H9 (cell line): ENCODE data around the gene ZBTB7A. TPM values are rescaled to one million over a fixed set of nuclear protein-coding genes. Genes with fewer than 3 reads are reported as not detected.

Experiments
- DNase-seq: peaks from one replicate; pipeline ENCODE4 v3.0.0-alpha.2; 2017
- H2AFZ ChIP-seq: one replicate; pipeline ENCODE4 v1.6.1; 2013; ENCODE audit warnings: mild to moderate bottlenecking, low read length, control low read depth, moderate library complexity
- H2AK5ac ChIP-seq: 2 replicates; pipeline ENCODE4 v1.6.1; 2013; ENCODE audit warnings: low read length, control low read depth, mixed read lengths; ENCODE audit not compliant: insufficient read length
- H2BK120ac ChIP-seq: one replicate; pipeline ENCODE4 v1.6.1; 2013; ENCODE audit warnings: low read depth, mild to moderate bottlenecking, low read length, control low read depth, inconsistent platforms; ENCODE audit not compliant: poor library complexity, severe bottlenecking
- H2BK12ac ChIP-seq: 2 replicates; pipeline ENCODE4 v1.6.1; 2013; ENCODE audit warnings: low read length, control low read depth, mixed read lengths, low read depth; ENCODE audit not compliant: insufficient read length
- H2BK15ac ChIP-seq: 2 replicates; pipeline ENCODE4 v1.6.1; 2013; ENCODE audit warnings: low read depth, low read length, control low read depth
- H2BK20ac ChIP-seq: one replicate; pipeline ENCODE4 v1.6.1; 2013; ENCODE audit warnings: low read depth, mild to moderate bottlenecking, low read length, control low read depth, inconsistent platforms; ENCODE audit not compliant: poor library complexity, severe bottlenecking
- H2BK5ac ChIP-seq: 2 replicates; pipeline ENCODE4 v1.6.1; 2013; ENCODE audit warnings: low read length, control low read depth, mixed read lengths; ENCODE audit not compliant: insufficient read length
- H3K14ac ChIP-seq: 2 replicates; pipeline ENCODE4 v1.6.1; 2013; ENCODE audit warnings: low read length, control low read depth; ENCODE audit not compliant: insufficient read depth
- H3K18ac ChIP-seq: 2 replicates; pipeline ENCODE4 v1.6.1; 2013; ENCODE audit warnings: low read depth, mild to moderate bottlenecking, mixed read lengths, low read length, control low read depth; ENCODE audit not compliant: insufficient read length
- H3K23ac ChIP-seq: 2 replicates; pipeline ENCODE4 v1.6.1; 2013; ENCODE audit warnings: low read length, control low read depth, mixed read lengths, low read depth; ENCODE audit not compliant: insufficient read length
- H3K23me2 ChIP-seq: 2 replicates; pipeline ENCODE4 v1.6.1; 2013; ENCODE audit warnings: low read depth, mild to moderate bottlenecking, mixed read lengths, low read length, control low read depth; ENCODE audit not compliant: insufficient read length, poor library complexity, severe bottlenecking
- H3K27ac ChIP-seq: 2 replicates; pipeline ENCODE4 v1.5.1; 2013; ENCODE audit warnings: low read length, control low read depth, mixed read lengths, low read depth; ENCODE audit not compliant: insufficient read length
- H3K27me3 ChIP-seq: 2 replicates; pipeline ENCODE4 v1.6.1; 2013; ENCODE audit warnings: low read length, control low read depth, inconsistent platforms; ENCODE audit not compliant: insufficient read depth
- H3K4ac ChIP-seq: 2 replicates; pipeline ENCODE4 v1.6.1; 2013; ENCODE audit warnings: low read depth, mild to moderate bottlenecking, control low read depth, inconsistent platforms, low read length, moderate library complexity
- H3K4me1 ChIP-seq: 2 replicates; pipeline ENCODE4 v1.6.1; 2013; ENCODE audit warnings: low read length, control low read depth, inconsistent platforms; ENCODE audit not compliant: insufficient read depth
- H3K4me2 ChIP-seq: 2 replicates; pipeline ENCODE4 v1.6.1; 2013; ENCODE audit warnings: low read length, control low read depth, mixed read lengths; ENCODE audit not compliant: insufficient read length, insufficient read depth
- H3K56ac ChIP-seq: 2 replicates; pipeline ENCODE4 v1.6.1; 2013; ENCODE audit warnings: low read depth, mild to moderate bottlenecking, mixed read lengths, low read length, control low read depth; ENCODE audit not compliant: insufficient read length
- H3K79me1 ChIP-seq: 2 replicates; pipeline ENCODE4 v1.6.1; 2013; ENCODE audit warnings: low read depth, mild to moderate bottlenecking, moderate library complexity, low read length, control low read depth, inconsistent platforms; ENCODE audit not compliant: insufficient read depth, poor library complexity, severe bottlenecking
- H3K79me2 ChIP-seq: 2 replicates; pipeline ENCODE4 v1.6.1; 2013; ENCODE audit warnings: low read length, control low read depth, inconsistent platforms; ENCODE audit not compliant: insufficient read depth
- H3K9ac ChIP-seq: 2 replicates; pipeline ENCODE4 v1.6.1; 2013; ENCODE audit warnings: low read length, control low read depth, mixed read lengths; ENCODE audit not compliant: insufficient read length; ENCODE audit errors: extremely low read depth
- H3K9me3 ChIP-seq: one replicate; pipeline ENCODE4 v1.6.1; 2013; ENCODE audit warnings: low read depth, low read length, inconsistent platforms; ENCODE audit not compliant: control insufficient read depth
- H3T11ph ChIP-seq: one replicate; pipeline ENCODE4 v1.6.1; 2013; ENCODE audit warnings: mild to moderate bottlenecking, low read length, control low read depth, inconsistent platforms
- H4K20me1 ChIP-seq: one replicate; pipeline ENCODE4 v1.6.1; 2013; ENCODE audit not compliant: control insufficient read depth, insufficient read length, insufficient read depth
- H4K5ac ChIP-seq: 2 replicates; pipeline ENCODE4 v1.6.1; 2013; ENCODE audit warnings: low read depth, mild to moderate bottlenecking, mixed read lengths, low read length, control low read depth; ENCODE audit not compliant: insufficient read length
- H4K8ac ChIP-seq: replicated peaks from 2 replicates; pipeline ENCODE4 v1.6.1; 2013; ENCODE audit warnings: low read length, control low read depth, mixed read lengths, low read depth; ENCODE audit not compliant: insufficient read length
- H4K91ac ChIP-seq: 2 replicates; pipeline ENCODE4 v1.6.1; 2013; ENCODE audit warnings: low read depth, mild to moderate bottlenecking, moderate library complexity, mixed read lengths, low read length, control low read depth; ENCODE audit not compliant: insufficient read length
- H3K27ac Mint-ChIP-seq, 3 experiments: 2 replicates in 2 of 3; 3 replicates in 1 of 3; pipeline ENCODE4 v1.8.0; 2020 to 2021; ENCODE audit warnings: mixed read lengths in 3 of 3, mild to moderate bottlenecking in 1 of 3, moderate library complexity in 1 of 3
- H3K27me3 Mint-ChIP-seq: 2 replicates; pipeline ENCODE4 v1.8.0; 2021; ENCODE audit warnings: low read depth, mild to moderate bottlenecking, moderate library complexity, mixed read lengths
- H3K36me3 Mint-ChIP-seq, 3 experiments: 2 replicates in 2 of 3; 3 replicates in 1 of 3; pipeline ENCODE4 v1.8.0; 2020 to 2021; ENCODE audit warnings: low read depth in 3 of 3, mixed read lengths in 3 of 3; ENCODE audit not compliant: insufficient read depth in 1 of 3
- H3K4me1 Mint-ChIP-seq, 2 experiments: 2 replicates each; pipeline ENCODE4 v1.8.0; 2020; ENCODE audit warnings: mixed read lengths in 2 of 2
- H3K4me3 Mint-ChIP-seq, 2 experiments: 2 replicates in 1 of 2; 3 replicates in 1 of 2; pipeline ENCODE4 v1.8.0; 2020 to 2021; ENCODE audit warnings: mild to moderate bottlenecking in 2 of 2, mixed read lengths in 2 of 2, moderate library complexity in 1 of 2
- H3K9me3 Mint-ChIP-seq, 2 experiments: 2 replicates in 1 of 2; 3 replicates in 1 of 2; pipeline ENCODE4 v1.8.0; 2020; ENCODE audit warnings: mild to moderate bottlenecking in 2 of 2, mixed read lengths in 2 of 2, moderate library complexity in 1 of 2
- CTCF ChIP-seq: fragments of 200-600 bp; sonication (generic); conservative IDR thresholded peaks from 3 replicates; pipeline ENCODE4 v1.8.0; 2021; ENCODE audit warnings: antibody characterized with exemption, mild to moderate bottlenecking
- WGBS: extraction: QIAGEN DNeasy Blood & Tissue Kit; methylation state at CpG from one replicate; pipeline ENCODE4 v1.1.7; 2013; ENCODE audit warnings: missing lambda C conversion rate, low lambda C conversion rate, mixed read lengths; ENCODE audit not compliant: insufficient read length; ENCODE audit errors: extremely low coverage; 5-methylcytosine and 5-hydroxymethylcytosine counted together
- total RNA-seq: library from RNA; stranded (reverse); gene quantifications from 2 replicates; pipeline ENCODE4 v1.2.1, GENCODE V29; 2021

ZBTB7A gene
- total RNA-seq, 1 experiment from 2014 or later = 24.9 TPM

- H3K36me3 Mint-ChIP-seq = peaks cover 31 to 71% (median 64%) of the 10 kb centered on the region in 3 experiments
- H3K27ac ChIP-seq = no peak overlapping the region
- no peak overlapping the region for H2AK5ac ChIP-seq
- peaks cover under 1% of the 10 kb centered on the region for H4K20me1 ChIP-seq
- no peak overlapping the region for H3T11ph ChIP-seq
- TF ChIP-seq CTCF = no peak
- H3K4me2 ChIP-seq = no peak overlapping the region
- no peak overlapping the region for H4K5ac ChIP-seq
- H2BK5ac ChIP-seq = no peak overlapping the region
- no peaks in the 10 kb centered on the region for H3K79me2 ChIP-seq
- no peak overlapping the region for H2AFZ ChIP-seq
- H2BK12ac ChIP-seq = no peak overlapping the region
- no peak overlapping the region for H4K91ac ChIP-seq
- H3K27ac Mint-ChIP-seq = no peak overlapping the region
- no peaks in the 10 kb centered on the region for H3K23me2 ChIP-seq
- no peaks in the 10 kb centered on the region for H3K4me1 Mint-ChIP-seq
- H3K4ac ChIP-seq = no peak overlapping the region
- no peak overlapping the region for H3K4me3 Mint-ChIP-seq
- H2BK15ac ChIP-seq = no peak overlapping the region
- no peaks in the 10 kb centered on the region for H3K9me3 ChIP-seq
- H3K56ac ChIP-seq = no peak overlapping the region
- H3K14ac ChIP-seq = no peak overlapping the region
- H3K4me1 ChIP-seq = no peaks in the 10 kb centered on the region
- WGBS = no CpG with 5 or more reads among the region's 53 CpGs
- H3K23ac ChIP-seq = no peak overlapping the region
- H3K79me1 ChIP-seq = no peaks in the 10 kb centered on the region
- H2BK120ac ChIP-seq = no peak overlapping the region
- no peak overlapping the region for H2BK20ac ChIP-seq
- H4K8ac ChIP-seq = no peak overlapping the region
- H3K9me3 Mint-ChIP-seq = no peaks in the 10 kb centered on the region
- H3K18ac ChIP-seq = no peak overlapping the region
- H3K9ac ChIP-seq = no peak overlapping the region
- no peaks in the 10 kb centered on the region for H3K27me3 Mint-ChIP-seq
- DNase-seq = no peak
- no peaks in the 10 kb centered on the region for H3K27me3 ChIP-seq
Observed at GRCh38 chr19:4102339-4103079, 35.8 kb upstream of the ZBTB7A start.
